ENCODE data around the gene PRSS58.

- no peak for TF ChIP-seq CTCF (IDR thresholded peaks at IDR 0.05)
- TF ChIP-seq POLR2A (IDR thresholded peaks at IDR 0.05): no peak
Measured at GRCh38 chr7:142298627-142299026, 40.8 kb upstream of the PRSS58 start.

Measured in testis (tissue), 2 donors.